Lower lobe of right lung (tissue), 2 donors: ENCODE data around the gene RNF135. TPM values are rescaled to one million over a fixed set of nuclear protein-coding genes. Genes with fewer than 3 reads are reported as not detected.
A peak's percentile ranks its signal among the peaks of the same experiment; 100 is the strongest.

Experiments
- ATAC-seq, 2 donors: fragments of 200-7000 bp; cut with Tn5 transposase; one replicate each; pipeline ENCODE4 v1.9.1; 2020 to 2022; ENCODE audit warnings: mild to moderate bottlenecking in 2 of 2, moderate library complexity in 2 of 2
- DNase-seq: peaks from one replicate; pipeline ENCODE4 v3.0.0-alpha.2; 2020
- H3K27ac ChIP-seq: fragments of 200-600 bp; one replicate; pipeline ENCODE4 v1.8.0; 2022
- H3K27me3 ChIP-seq: fragments of 200-600 bp; one replicate; pipeline ENCODE4 v1.8.0; 2022; ENCODE audit warnings: low read depth
- H3K36me3 ChIP-seq: fragments of 200-600 bp; one replicate; pipeline ENCODE4 v1.8.0; 2022; ENCODE audit warnings: mild to moderate bottlenecking
- H3K4me1 ChIP-seq: fragments of 200-600 bp; one replicate; pipeline ENCODE4 v1.8.0; 2022
- H3K4me3 ChIP-seq: fragments of 200-600 bp; one replicate; pipeline ENCODE4 v1.8.0; 2022; ENCODE audit warnings: mild to moderate bottlenecking
- H3K9me3 ChIP-seq: fragments of 200-600 bp; one replicate; pipeline ENCODE4 v1.8.0; 2022
- CTCF ChIP-seq: fragments of 200-600 bp; IDR thresholded peaks from one replicate; pipeline ENCODE4 v1.8.0; 2022; ENCODE audit warnings: antibody characterized with exemption, mild to moderate bottlenecking
- intact Hi-C: fragments of 100-400 bp; cut with DNase I; formaldehyde crosslinking; loops from one replicate; pipeline ENCODE4 v1.11.0; 2022
- total RNA-seq: library from RNA; stranded (reverse); fragmentation: NEBNext Ultra II Directional; extraction: Animal tissue kit (Norgen Biotek cat#: 25700); gene quantifications from one replicate; pipeline ENCODE4 v1.2.1, GENCODE V29; 2021
- donor health status: DM: no; HTN: yes; CAD: no; lungs with severe emphysema.

Gene RNF135
- total RNA-seq, 1 donor from 2014 or later = 29.2 TPM

- Histone ChIP-seq H3K36me3 (peaks cover 15% of the 10 kb centered on the region), H3K4me1 (peaks cover 7% of the 10 kb centered on the region), H3K27ac (peak overlapping the region; percentile 24), H3K27me3 (no peaks in the 10 kb centered on the region), H3K4me3 (no peak overlapping the region), H3K9me3 (no peaks in the 10 kb centered on the region)
- no peak for TF ChIP-seq CTCF
- intact Hi-C loops = no loop called here
- DNase-seq (no peak), ATAC-seq (peak; percentile 75 to 84)
Observed at GRCh38 chr17:30933966-30934365, 36.9 kb upstream of the RNF135 start.

- peak overlapping the region; percentile 46 for H3K27ac ChIP-seq
- peaks cover 6% of the 10 kb centered on the region for H3K36me3 ChIP-seq
- no peak for TF ChIP-seq CTCF
- intact Hi-C loops = no loop called here
- peaks cover 7% of the 10 kb centered on the region for H3K4me1 ChIP-seq
- DNase-seq (no peak), ATAC-seq (no peak)
- H3K4me3 ChIP-seq = no peak overlapping the region
- H3K27me3 ChIP-seq = no peaks in the 10 kb centered on the region
- no peaks in the 10 kb centered on the region for H3K9me3 ChIP-seq
Observed at GRCh38 chr17:30939051-30939689, 31.7 kb upstream of the RNF135 start.

GRCh38 chr17:30942308-30943079 lies 28.3 kb upstream of the RNF135 start:
- DNase-seq (no peak), ATAC-seq (no peak)
- Histone ChIP-seq H3K27me3 (no peaks in the 10 kb centered on the region), H3K36me3 (no peaks in the 10 kb centered on the region), H3K9me3 (no peaks in the 10 kb centered on the region), H3K4me3 (no peak overlapping the region), H3K27ac (no peak overlapping the region), H3K4me1 (peaks cover 7% of the 10 kb centered on the region)
- intact Hi-C loops = no loop called here
- TF ChIP-seq CTCF = no peak

GRCh38 chr17:30947796-30948195 lies 23.0 kb upstream of the RNF135 start:
- Histone ChIP-seq H3K4me3 (no peak overlapping the region), H3K36me3 (no peaks in the 10 kb centered on the region), H3K27me3 (no peaks in the 10 kb centered on the region), H3K9me3 (no peaks in the 10 kb centered on the region), H3K27ac (no peak overlapping the region), H3K4me1 (peaks cover 19% of the 10 kb centered on the region)
- no peak for DNase-seq
- TF ChIP-seq CTCF = no peak
- intact Hi-C loops = no loop called here
- no peak for ATAC-seq

GRCh38 chr17:30950189-30950588 lies 20.6 kb upstream of the RNF135 start:
- H3K4me3 ChIP-seq = no peak overlapping the region
- intact Hi-C loops = no loop called here
- H3K27me3 ChIP-seq = no peaks in the 10 kb centered on the region
- no peak for ATAC-seq
- no peaks in the 10 kb centered on the region for H3K9me3 ChIP-seq
- H3K27ac ChIP-seq = peak overlapping the region; percentile 56
- TF ChIP-seq CTCF = no peak
- no peak for DNase-seq
- no peaks in the 10 kb centered on the region for H3K36me3 ChIP-seq
- peaks cover 35% of the 10 kb centered on the region for H3K4me1 ChIP-seq
